ENCODE results near the gene PLCD3. TPM values are rescaled to one million over a fixed set of nuclear protein-coding genes. Genes with fewer than 3 reads are reported as not detected.
A peak's percentile ranks its signal among the peaks of the same experiment; 100 is the strongest.

The PLCD3 gene
- total and polyA plus RNA-seq, 2 of the 13 experiments (the other 11 are each of a cell fraction or from before 2014, with no cell fraction given), result 11.3 to 39.1 TPM

- TF ChIP-seq ZNF564 (CRISPR knock-in tag; IDR thresholded peaks at IDR 0.05) (no peak), POLR2G (IDR thresholded peaks at IDR 0.05; ENCODE audit: low read depth, low read length) (peak; percentile 48; the same call in 1 of the 2 replicates), ZBTB7B (CRISPR knock-in tag; IDR thresholded peaks at IDR 0.05) (no peak), STAT6 (CRISPR knock-in tag; IDR thresholded peaks at IDR 0.05; ENCODE audit: borderline replicate concordance) (no peak), ZNF687 (CRISPR knock-in tag; IDR thresholded peaks at IDR 0.05) (peak; percentile 29; the same call in 1 of the 2 replicates), SATB2 (CRISPR knock-in tag; IDR thresholded peaks at IDR 0.05) (no peak), ZNF143 (CRISPR knock-in tag; IDR thresholded peaks at IDR 0.05) (no peak), CAMTA2 (CRISPR knock-in tag; IDR thresholded peaks at IDR 0.05; ENCODE audit: borderline replicate concordance) (0 out of 2 replicates have a peak, but pooled peaks have one; percentile 24), TBX2 (CRISPR knock-in tag; IDR thresholded peaks at IDR 0.05; ENCODE audit: borderline replicate concordance) (peak; percentile 33; the same call in 1 of the 2 replicates), TSC22D2 (CRISPR knock-in tag; IDR thresholded peaks at IDR 0.05; ENCODE audit: borderline replicate concordance) (no peak), RBM22 (optimal IDR thresholded peaks at IDR 0.05; ENCODE audit: low read length) (peak; percentile 79), THAP7 (CRISPR knock-in tag; IDR thresholded peaks at IDR 0.05) (peak; percentile 41; the same call in 1 of the 2 replicates), ZNF264 (CRISPR knock-in tag; IDR thresholded peaks at IDR 0.05) (no peak), DBP (CRISPR knock-in tag; IDR thresholded peaks at IDR 0.05; ENCODE audit: not compliant biosample characterization) (no peak), CTCF (CRISPR knock-in tag; IDR thresholded peaks at IDR 0.05) (peak; percentile 14; the same call in 1 of the 2 replicates)
Measured at GRCh38 chr17:45110676-45111611, 21.4 kb downstream of the PLCD3 start (continued).
